GM19328 (cell line): Measurements from ENCODE around the gene CDKN1B.

ENCODE experiments used
- ATAC-seq: cut with Tn5 transposase; IDR thresholded peaks from one replicate; pipeline ENCODE4 v1.9.1; 2021; ENCODE audit warnings: mild to moderate bottlenecking, moderate library complexity; ENCODE audit not compliant: unreplicated experiment

Gene CDKN1B

GRCh38 chr12:12716793-12717585 lies at the start of gene CDKN1B:
TSS of gene CDKN1B (plus strand) at chr12:12717368. CDS start at chr12:12717840, 472 bp downstream.
- peak; percentile 51 for ATAC-seq

DNA sequence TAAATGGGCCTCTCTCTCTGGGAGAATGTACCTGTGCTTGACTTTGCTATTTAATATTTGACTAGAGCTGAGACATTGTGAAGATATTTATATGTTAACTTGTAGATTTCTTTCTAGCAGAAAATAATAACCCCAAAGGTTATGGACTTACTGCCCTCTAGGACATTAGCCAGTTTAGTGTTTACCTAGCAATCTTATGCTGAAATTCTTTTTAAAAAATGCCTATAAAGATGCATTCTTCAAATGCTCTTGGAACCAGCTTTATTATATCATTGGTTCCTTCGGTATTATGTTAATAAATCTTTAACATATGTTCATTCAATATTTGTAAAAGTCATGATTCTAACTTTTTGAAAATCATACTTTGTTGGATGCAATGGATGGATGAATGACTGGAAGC lies 49.2 kb upstream of the CDKN1B start:
- no peak for ATAC-seq

GRCh38 chr12:12669020-12669419 lies 48.1 kb upstream of the CDKN1B start:
- ATAC-seq = no peak

GRCh38 chr12:12671850-12672660 lies 45.1 kb upstream of the CDKN1B start:
- ATAC-seq = no peak

GRCh38 chr12:12673296-12673695 lies 43.9 kb upstream of the CDKN1B start:
- ATAC-seq = no peak

DNA sequence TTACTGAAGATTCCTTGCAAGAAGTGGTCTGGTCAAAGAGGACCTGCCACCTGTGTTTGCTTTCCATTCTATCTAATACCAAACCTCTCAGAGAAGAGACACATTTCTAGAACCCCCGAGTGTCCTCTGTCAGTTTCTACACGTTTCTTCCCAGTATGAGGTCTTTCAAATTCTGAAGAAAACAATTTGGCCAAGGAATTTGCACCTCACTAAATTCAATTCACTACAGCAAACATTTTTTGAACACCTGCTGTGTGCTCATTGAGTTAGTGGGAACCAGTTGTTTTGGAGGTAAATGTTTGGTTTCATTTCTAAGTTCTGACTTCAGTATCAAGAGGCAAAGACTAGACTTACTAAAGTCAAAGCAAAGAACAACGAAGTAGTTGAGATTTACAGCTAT lies 40.6 kb upstream of the CDKN1B start:
- no peak for ATAC-seq

- ATAC-seq = no peak
Observed at GRCh38 chr12:12681061-12681765, 36.0 kb upstream of the CDKN1B start.

DNA sequence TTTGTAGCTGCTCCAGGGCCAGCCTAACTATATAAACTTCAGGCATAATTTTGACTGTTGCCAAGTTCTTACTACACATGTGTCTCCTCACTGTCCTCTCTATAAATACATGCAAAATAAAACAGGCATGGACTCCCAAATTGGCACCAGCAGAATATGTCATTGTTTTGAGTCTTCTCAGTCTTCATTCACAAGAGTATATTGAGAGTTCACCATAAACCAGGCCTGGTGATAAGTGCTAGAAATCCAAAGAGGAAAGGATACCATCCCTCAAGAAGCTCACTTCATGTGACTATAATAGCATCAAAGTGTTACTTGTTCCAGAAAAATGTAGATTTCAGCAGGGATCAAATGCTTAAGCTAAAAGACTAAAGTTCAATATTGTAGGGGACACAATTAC lies 34.9 kb upstream of the CDKN1B start:
- ATAC-seq = no peak

DNA sequence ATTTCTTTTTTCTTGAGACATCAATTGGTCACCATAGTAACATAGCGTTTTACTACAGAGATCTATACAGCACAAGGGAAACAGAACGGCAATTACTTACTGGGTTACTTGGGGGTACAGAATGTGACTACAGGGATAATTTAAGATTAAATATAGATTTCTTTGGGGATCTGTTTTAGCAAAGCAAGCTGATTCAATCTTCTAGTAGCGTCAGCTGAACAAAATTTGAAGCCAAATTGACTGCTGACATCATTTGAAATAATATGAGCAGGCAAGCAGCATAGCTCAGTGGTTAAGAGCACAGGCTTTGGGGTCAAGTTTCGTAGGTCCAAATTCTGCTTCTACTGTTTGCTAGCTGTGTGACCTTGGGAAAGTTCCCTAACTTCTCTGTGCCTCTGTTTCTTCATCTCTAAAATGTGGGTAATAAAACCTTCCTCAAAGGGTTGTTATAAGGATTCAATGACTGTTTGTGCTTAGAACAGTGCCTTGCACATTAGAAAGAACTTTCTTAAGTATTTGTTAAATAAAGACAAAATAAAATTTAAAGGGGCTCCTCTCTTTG lies 34.0 kb upstream of the CDKN1B start:
- ATAC-seq = no peak

DNA sequence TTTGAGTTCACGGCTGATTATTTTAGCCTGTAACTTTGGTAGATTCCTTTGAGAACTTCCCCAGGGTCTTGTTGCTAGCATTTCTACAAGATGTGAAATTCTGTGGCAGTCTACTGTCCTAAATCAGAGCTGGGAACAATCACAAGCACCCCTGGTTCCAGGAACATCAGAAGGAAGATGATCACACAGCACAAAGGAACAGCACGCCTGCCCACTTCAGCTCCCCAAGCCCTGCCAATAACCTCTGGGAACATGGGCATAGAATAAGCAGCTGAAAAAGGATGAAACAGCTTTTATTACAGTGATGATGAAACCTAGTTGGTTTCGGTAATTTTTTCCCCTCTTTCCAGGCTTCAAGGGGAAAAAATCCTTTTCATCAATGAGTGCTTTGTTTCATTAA lies 33.4 kb upstream of the CDKN1B start:
- no peak for ATAC-seq

GRCh38 chr12:12684375-12685106 lies 32.6 kb upstream of the CDKN1B start:
- ATAC-seq = no peak

DNA sequence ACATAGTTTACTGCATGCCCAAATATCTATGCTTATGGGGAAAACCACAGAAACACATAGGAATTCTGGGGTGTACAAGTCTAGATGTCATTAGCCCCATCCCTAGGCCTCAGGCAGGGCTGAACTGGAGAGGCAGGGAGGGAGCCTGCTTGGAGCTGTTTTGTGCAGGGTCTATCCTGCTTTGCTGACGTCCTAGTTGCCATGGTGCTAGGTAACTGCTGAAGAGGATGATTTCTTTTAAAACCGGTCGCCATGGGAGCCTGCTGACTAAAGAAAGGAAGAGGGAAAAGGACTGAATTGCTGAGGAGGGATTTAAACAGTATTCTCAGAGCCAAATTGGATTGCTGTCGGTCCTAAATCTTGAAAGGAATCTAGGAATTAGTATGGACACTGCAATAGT lies 31.9 kb upstream of the CDKN1B start:
- no peak for ATAC-seq

DNA sequence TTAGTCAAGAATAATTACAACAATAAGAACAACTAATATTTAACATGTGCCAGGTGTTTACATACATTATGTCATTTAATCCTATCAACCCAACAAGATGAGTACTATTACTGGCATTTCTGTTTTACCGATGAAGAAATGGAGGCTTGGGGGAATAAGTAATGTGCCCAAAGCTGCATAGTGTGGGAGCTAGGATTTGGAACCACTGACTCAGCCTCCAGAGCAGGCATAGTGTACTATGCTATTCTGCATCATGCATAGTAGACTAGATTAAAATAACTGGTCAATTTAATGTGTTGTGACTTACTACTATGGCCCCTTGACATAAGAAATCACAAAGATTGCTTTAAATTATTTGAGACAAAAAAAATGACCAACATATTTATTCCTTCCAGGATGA lies 30.7 kb upstream of the CDKN1B start:
- no peak for ATAC-seq

GRCh38 chr12:12686925-12687324 lies 30.2 kb upstream of the CDKN1B start:
- no peak for ATAC-seq

DNA sequence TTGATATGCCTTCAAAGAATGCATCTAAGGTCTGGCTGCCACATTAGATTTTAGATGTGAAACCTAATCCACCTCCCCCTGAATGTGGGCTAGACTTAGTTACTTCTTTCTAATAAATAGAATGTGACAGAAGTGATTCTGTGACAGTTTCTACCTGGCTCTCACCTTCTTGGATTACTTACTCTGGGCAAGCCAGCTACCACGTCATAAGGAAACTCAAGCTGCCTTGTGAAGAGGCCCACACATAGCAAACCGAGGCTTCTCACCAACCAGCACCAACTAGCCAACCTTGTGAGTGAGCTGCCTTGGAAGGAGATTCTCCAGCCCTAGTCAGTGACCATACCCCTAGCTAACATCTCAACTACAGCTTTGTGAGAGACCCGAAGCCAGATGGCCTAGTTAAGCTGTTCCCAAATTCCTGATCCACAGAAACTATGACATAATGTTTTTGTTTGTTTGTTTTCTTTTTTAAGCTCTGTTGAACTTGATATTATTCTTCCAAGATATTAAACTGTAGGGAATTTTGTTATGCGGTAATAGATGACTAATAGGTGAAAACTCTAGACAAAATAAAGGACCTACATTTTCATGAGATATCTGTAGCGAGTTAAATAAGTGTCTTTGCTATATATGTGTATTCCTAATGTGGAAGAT lies 27.4 kb upstream of the CDKN1B start:
- ATAC-seq = no peak

GRCh38 chr12:12691549-12691948 lies 25.6 kb upstream of the CDKN1B start:
- no peak for ATAC-seq

GRCh38 chr12:12693111-12693671 lies 24.0 kb upstream of the CDKN1B start:
- no peak for ATAC-seq

GRCh38 chr12:12696562-12697383 lies 20.4 kb upstream of the CDKN1B start:
- ATAC-seq = peak; percentile 58

- no peak for ATAC-seq
Observed at GRCh38 chr12:12699345-12699744, 17.8 kb upstream of the CDKN1B start.
